Prostate gland (tissue), 2 donors: ENCODE results near the gene ANAPC4. TPM values are rescaled to one million over a fixed set of nuclear protein-coding genes. Genes with fewer than 3 reads are reported as not detected.
"Not testable (repeated sequence)": the region's sequence is repeated elsewhere in the genome, so short reads cannot be mapped to it uniquely, and the experiment has no call there.

Experiments
- DNase-seq: peaks from one replicate; pipeline ENCODE4 v3.0.0-alpha.2; 2019; ENCODE audit warnings: low spot score
- H3K27ac ChIP-seq, 2 donors: fragments of 200-600 bp; sonication (generic); 2 replicates each; pipeline ENCODE4 v1.5.1; 2017 to 2019
- H3K27me3 ChIP-seq: fragments of 200-600 bp; sonication (generic); replicated peaks from 2 replicates; pipeline ENCODE4 v1.5.1; 2019; ENCODE audit not compliant: insufficient read depth
- H3K36me3 ChIP-seq, 2 donors: fragments of 200-600 bp; sonication (generic); 1 replicate in 1 of 2; 2 replicates in 1 of 2; pipeline versions ENCODE4 v1.5.1 to v1.8.1; 2017 to 2019
- H3K4me1 ChIP-seq: fragments of 200-600 bp; sonication (generic); replicated peaks from 2 replicates; pipeline ENCODE4 v1.5.1; 2019
- H3K4me3 ChIP-seq, 2 donors: fragments of 200-600 bp; sonication (generic); 2 replicates each; pipeline ENCODE4 v1.5.1; 2017 to 2019
- H3K9me3 ChIP-seq: fragments of 200-600 bp; sonication (generic); 2 replicates; pipeline ENCODE4 v1.5.1; 2017
- CTCF ChIP-seq, 4 experiments: fragments of 200-600 bp in 2 of 4; fragments of 450-650 bp in 2 of 4; sonication (generic) in 2 of 4; IDR thresholded peaks; 1 replicate in 3 of 4; 2 replicates in 1 of 4; pipeline ENCODE4 v1.5.1; 2016 to 2019; ENCODE audit warnings: antibody characterized with exemption in 4 of 4, mild to moderate bottlenecking in 2 of 4, moderate library complexity in 2 of 4
- POLR2A ChIP-seq: fragments of 450-650 bp; IDR thresholded peaks from one replicate; pipeline ENCODE4 v1.6.1; 2016; ENCODE audit warnings: antibody characterized with exemption, mild to moderate bottlenecking
- POLR2AphosphoS5 ChIP-seq: sonication (generic); formaldehyde crosslinking; IDR thresholded peaks from one replicate; pipeline ENCODE4 v1.6.1; 2017; ENCODE audit warnings: antibody characterized with exemption
- WGBS: methylation state at CpG from one replicate; pipeline ENCODE4 v1.1.5; 2018; 5-methylcytosine and 5-hydroxymethylcytosine counted together
- intact Hi-C: fragments of 100-400 bp; cut with DNase I; formaldehyde crosslinking; loops from one replicate; pipeline ENCODE4 v1.14.2; 2022
- total RNA-seq, 2 donors: library from RNA; depleted of rRNA; stranded (reverse); fragments of >200 nt; gene quantifications; one replicate each; pipeline ENCODE4 v1.1.0, GENCODE V29; 2016

Gene ANAPC4
- 10 to 100 TPM; 20.2 to 20.7 TPM for total RNA-seq

- Histone ChIP-seq H3K4me3 (peak within 1 kb of the TSS; percentile 88 to 96), H3K9me3 (no peaks in the 10 kb centered on the region), H3K36me3 (no peaks in the 10 kb centered on the region), H3K27me3 (no peaks in the 10 kb centered on the region), H3K4me1 (no peaks in the 10 kb centered on the region), H3K27ac (peak within 1 kb of the TSS; percentile 76 to 79)
- DNase-seq, result peak; percentile 94
- under 1% methylated on average over 71 of the region's 74 CpGs for WGBS
- intact Hi-C loops, result loop anchor here (5.0 to 10.0 kb wide), 3 partner anchors 65 to 212 kb away; partner anchors contain the start of genes PI4K2B, SEPSECS and ZCCHC4
- TF ChIP-seq POLR2AphosphoS5 (peak; percentile 47), CTCF (IDR thresholded peaks at IDR 0.05) (peak in 2 of 4 experiments; percentile 27 to 46), POLR2A (peak; percentile 57)
These were observed at the start of gene ANAPC4 for GRCh38 chr4:25376754-25377571. Gene ANAPC4 (plus strand): TSS chr4:25377263. CDS start chr4:25377428, 165 bp downstream.

GRCh38 chr4:25328463-25328862 is 48.6 kb upstream of the ANAPC4 start:
- H3K9me3 ChIP-seq, H3K27ac ChIP-seq, H3K4me3 ChIP-seq, DNase-seq, H3K27me3 ChIP-seq, H3K36me3 ChIP-seq, H3K4me1 ChIP-seq, intact Hi-C loops: not testable (repeated sequence)
- WGBS, result 100% methylated on average over 3 of the region's 3 CpGs

- Histone ChIP-seq H3K4me3 (no peak overlapping the region), H3K9me3 (no peaks in the 10 kb centered on the region), H3K27ac (no peak overlapping the region), H3K36me3 (no peaks in the 10 kb centered on the region), H3K4me1 (no peaks in the 10 kb centered on the region), H3K27me3 (no peaks in the 10 kb centered on the region)
- no peak for DNase-seq
- 57% methylated on average over 1 of the region's 1 CpG for WGBS
- intact Hi-C loops, result no loop called here
- TF ChIP-seq CTCF (IDR thresholded peaks at IDR 0.05), result no peak
- no peak for TF ChIP-seq POLR2A
- TF ChIP-seq POLR2AphosphoS5, result no peak
These were observed 46.7 kb upstream of the ANAPC4 start for GRCh38 chr4:25330335-25330734.

- H3K9me3 ChIP-seq, result no peaks in the 10 kb centered on the region
- no peak for TF ChIP-seq CTCF (IDR thresholded peaks at IDR 0.05)
- TF ChIP-seq POLR2AphosphoS5, result no peak
- no peak for TF ChIP-seq POLR2A
- no peaks in the 10 kb centered on the region for H3K4me1 ChIP-seq
- H3K4me3 ChIP-seq, result no peak overlapping the region
- H3K27ac ChIP-seq, result peak overlapping the region; percentile 35 to 38
- WGBS, result 69% methylated on average over 12 of the region's 12 CpGs
- no peaks in the 10 kb centered on the region for H3K36me3 ChIP-seq
- DNase-seq, result no peak
- H3K27me3 ChIP-seq, result no peaks in the 10 kb centered on the region
- intact Hi-C loops, result no loop called here
These were observed 45.9 kb upstream of the ANAPC4 start for GRCh38 chr4:25330905-25331808.

GRCh38 chr4:25343671-25344070 is 33.4 kb upstream of the ANAPC4 start:
- WGBS, result 93% methylated on average over 2 of the region's 2 CpGs
- no peak overlapping the region for H3K4me3 ChIP-seq
- intact Hi-C loops, result no loop called here

More at GRCh38 chr4:25343671-25344070, 33.4 kb upstream of the ANAPC4 start:
- no peaks in the 10 kb centered on the region for H3K4me1 ChIP-seq
- no peaks in the 10 kb centered on the region for H3K36me3 ChIP-seq
- H3K27me3 ChIP-seq, result no peaks in the 10 kb centered on the region
- DNase-seq, result no peak
- H3K9me3 ChIP-seq, result no peaks in the 10 kb centered on the region
- no peak overlapping the region for H3K27ac ChIP-seq
- TF ChIP-seq POLR2AphosphoS5 (no peak), CTCF (IDR thresholded peaks at IDR 0.05) (no peak), POLR2A (no peak)
